Hepatocyte (in vitro differentiated cells): ENCODE results near the gene PRKG1.

Source experiments
- EZH2phosphoT487 ChIP-seq: fragments of 200-600 bp; sonication (generic); IDR thresholded peaks from one replicate; pipeline ENCODE4 v1.6.1; 2018; ENCODE audit warnings: antibody characterized with exemption, mild to moderate bottlenecking, low read depth, moderate library complexity; ENCODE audit not compliant: unreplicated experiment, severe bottlenecking
- TF ChIP-seq, protein P1 (sequence below): fragments of 200-600 bp; sonication (generic); IDR thresholded peaks from 2 replicates; pipeline ENCODE4 v1.5.1; 2016; ENCODE audit warnings: antibody characterized with exemption, mild to moderate bottlenecking; ENCODE audit not compliant: poor library complexity

DNA sequence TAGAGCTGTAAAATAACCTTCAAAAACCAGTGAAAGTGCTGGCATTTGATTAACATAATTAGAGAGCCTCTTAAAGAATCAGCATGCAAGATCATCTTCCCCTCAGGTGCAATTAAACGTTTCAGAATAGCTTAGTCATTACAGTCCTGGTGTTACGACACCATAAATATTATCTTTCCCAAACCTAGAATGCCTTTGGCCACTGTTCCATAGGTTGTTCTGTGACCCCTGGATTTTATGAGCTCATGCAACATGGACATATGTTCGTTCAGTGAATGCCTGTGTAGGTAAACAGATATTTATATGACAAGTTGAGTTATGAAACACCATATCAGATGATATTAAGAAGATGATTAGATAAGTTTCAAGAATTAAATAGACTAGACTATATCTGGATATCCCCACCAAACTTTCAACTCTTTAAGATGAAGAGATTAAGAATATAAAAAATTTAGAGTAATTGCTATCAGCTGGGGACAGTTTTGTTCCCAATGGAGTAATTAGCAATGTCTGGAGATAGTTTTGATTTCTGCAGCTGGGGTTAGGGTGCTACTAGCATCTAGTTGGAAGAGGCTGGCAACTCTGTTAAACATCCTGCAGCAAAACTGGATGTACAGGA, 976.3 kb downstream of the PRKG1 start:
- TF ChIP-seq, protein P1, sequence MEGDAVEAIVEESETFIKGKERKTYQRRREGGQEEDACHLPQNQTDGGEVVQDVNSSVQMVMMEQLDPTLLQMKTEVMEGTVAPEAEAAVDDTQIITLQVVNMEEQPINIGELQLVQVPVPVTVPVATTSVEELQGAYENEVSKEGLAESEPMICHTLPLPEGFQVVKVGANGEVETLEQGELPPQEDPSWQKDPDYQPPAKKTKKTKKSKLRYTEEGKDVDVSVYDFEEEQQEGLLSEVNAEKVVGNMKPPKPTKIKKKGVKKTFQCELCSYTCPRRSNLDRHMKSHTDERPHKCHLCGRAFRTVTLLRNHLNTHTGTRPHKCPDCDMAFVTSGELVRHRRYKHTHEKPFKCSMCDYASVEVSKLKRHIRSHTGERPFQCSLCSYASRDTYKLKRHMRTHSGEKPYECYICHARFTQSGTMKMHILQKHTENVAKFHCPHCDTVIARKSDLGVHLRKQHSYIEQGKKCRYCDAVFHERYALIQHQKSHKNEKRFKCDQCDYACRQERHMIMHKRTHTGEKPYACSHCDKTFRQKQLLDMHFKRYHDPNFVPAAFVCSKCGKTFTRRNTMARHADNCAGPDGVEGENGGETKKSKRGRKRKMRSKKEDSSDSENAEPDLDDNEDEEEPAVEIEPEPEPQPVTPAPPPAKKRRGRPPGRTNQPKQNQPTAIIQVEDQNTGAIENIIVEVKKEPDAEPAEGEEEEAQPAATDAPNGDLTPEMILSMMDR = no peak
- TF ChIP-seq EZH2phosphoT487 = no peak
